PC-3 (cell line): Measurements from ENCODE around the gene ADAMTS16. TPM values are rescaled to one million over a fixed set of nuclear protein-coding genes. Genes with fewer than 3 reads are reported as not detected.

Source experiments
- ATAC-seq: fragments of 200-7000 bp; cut with Tn5 transposase; 2 replicates; pipeline ENCODE4 v1.9.1; 2020; ENCODE audit warnings: mild to moderate bottlenecking, moderate library complexity
- BruUV-seq: library from RNA; stranded (reverse); fragments of 400-500 nt; replicated peaks from 2 replicates; lab custom pipeline; 2021; lab: Mats Ljungman, UMichigan
- CTCF ChIA-PET: fragments of 300-600 bp; sonication (Branson Sonifier 250); formaldehyde crosslinking; loops from one replicate; lab custom pipeline; 2022; ENCODE audit warnings: antibody characterized with exemption; lab: Charles Lee
- POLR2A ChIA-PET: fragments of 300-600 bp; sonication (Branson Sonifier 250); formaldehyde crosslinking; loops from one replicate; lab custom pipeline; 2022; ENCODE audit warnings: antibody characterized with exemption; ENCODE audit not compliant: unreplicated experiment; lab: Charles Lee
- DNase-seq: peaks from one replicate; pipeline ENCODE4 v3.0.0-alpha.2; 2015
- H2AFZ ChIP-seq: fragments of 300-600 bp; sonication (generic); 2 replicates; pipeline ENCODE4 v1.6.0; 2016; ENCODE audit warnings: antibody characterized with exemption, low read length
- H3F3A ChIP-seq: fragments of 300-600 bp; sonication (generic); one replicate; pipeline ENCODE4 v1.6.0; 2017; ENCODE audit warnings: antibody characterized with exemption, low read length, control low read depth, mild to moderate bottlenecking; ENCODE audit not compliant: unreplicated experiment
- H3K27ac ChIP-seq: fragments of 300-600 bp; sonication (generic); 2 replicates; pipeline ENCODE4 v1.5.1; 2016; ENCODE audit warnings: mild to moderate bottlenecking, low read length
- H3K27me3 ChIP-seq: fragments of 300-600 bp; sonication (generic); 2 replicates; pipeline ENCODE4 v1.6.1; 2016; ENCODE audit warnings: low read length, mixed read lengths
- H3K36me3 ChIP-seq: fragments of 300-600 bp; sonication (generic); 2 replicates; pipeline ENCODE4 v1.6.1; 2016; ENCODE audit warnings: low read depth, mixed run types, low read length, mixed read lengths
- H3K4me1 ChIP-seq: fragments of 300-600 bp; sonication (generic); 2 replicates; pipeline ENCODE4 v1.5.1; 2016; ENCODE audit warnings: low read length; ENCODE audit not compliant: insufficient read depth
- H3K4me2 ChIP-seq: fragments of 300-600 bp; sonication (generic); 2 replicates; pipeline ENCODE4 v1.6.0; 2016; ENCODE audit warnings: low read length
- H3K4me3 ChIP-seq: fragments of 300-600 bp; sonication (generic); 2 replicates; pipeline ENCODE4 v1.5.1; 2016; ENCODE audit warnings: mild to moderate bottlenecking, low read length, mixed read lengths
- H3K79me2 ChIP-seq: fragments of 300-600 bp; sonication (generic); 2 replicates; pipeline ENCODE4 v1.6.1; 2017; ENCODE audit warnings: low read length, mixed read lengths
- H3K9ac ChIP-seq: fragments of 300-600 bp; sonication (generic); 2 replicates; pipeline ENCODE4 v1.6.0; 2016; ENCODE audit warnings: mild to moderate bottlenecking, low read length
- H3K9me2 ChIP-seq: fragments of 300-600 bp; sonication (generic); replicated peaks from 2 replicates; pipeline ENCODE4 v1.6.1; 2016; ENCODE audit warnings: mixed run types, low read length, mixed read lengths
- H3K9me3 ChIP-seq: fragments of 300-600 bp; sonication (generic); 2 replicates; pipeline ENCODE4 v1.6.1; 2016; ENCODE audit warnings: low read length, mixed read lengths
- H4K20me1 ChIP-seq: fragments of 300-600 bp; sonication (generic); 2 replicates; pipeline ENCODE4 v1.6.1; 2016; ENCODE audit warnings: low read length, mixed read lengths
- CTCF ChIP-seq: fragments of 300-600 bp; sonication (generic); conservative IDR thresholded peaks from 2 replicates; pipeline ENCODE4 v1.5.1; 2017; ENCODE audit warnings: antibody characterized with exemption, low read depth, mild to moderate bottlenecking, low read length
- EZH2 ChIP-seq: fragments of 300-600 bp; sonication (generic); IDR thresholded peaks from one replicate; pipeline ENCODE4 v1.6.1; 2017; ENCODE audit warnings: antibody characterized with exemption, mild to moderate bottlenecking, low read length; ENCODE audit not compliant: unreplicated experiment
- EZH2phosphoT487 ChIP-seq: fragments of 300-600 bp; sonication (generic); IDR thresholded peaks from 2 replicates; pipeline ENCODE4 v1.6.1; 2018; ENCODE audit warnings: mild to moderate bottlenecking, antibody characterized with exemption, low read length, borderline replicate concordance
- intact Hi-C: fragments of 100-400 bp; cut with micrococcal nuclease; formaldehyde crosslinking; loops from 2 replicates; pipeline ENCODE4 v1.9.0; 2023
- total RNA-seq: library from RNA; depleted of rRNA; stranded (reverse); fragments of >200 nt; gene quantifications from 2 replicates; pipeline ENCODE4 v1.2.3, GENCODE V29; 2014

Gene ADAMTS16
- total RNA-seq, 1 experiment from 2014 or later: 1.7 TPM

GRCh38 chr5:5252106-5252505, 112.0 kb downstream of the ADAMTS16 start:
- H3K27ac ChIP-seq: no peak overlapping the region
- H4K20me1 ChIP-seq: no peaks in the 10 kb centered on the region
- no peaks in the 10 kb centered on the region for H3K9me2 ChIP-seq
- H3K27me3 ChIP-seq: no peaks in the 10 kb centered on the region
- POLR2A ChIA-PET: no interaction called here
- H2AFZ ChIP-seq: no peak overlapping the region
- DNase-seq (no peak), ATAC-seq (no peak)
- CTCF ChIA-PET: no interaction called here
- no peak overlapping the region for H3K9ac ChIP-seq
- H3K4me3 ChIP-seq: no peak overlapping the region
- peaks cover 8% of the 10 kb centered on the region; the same call in 1 of the 2 replicates for H3K9me3 ChIP-seq
- H3K4me1 ChIP-seq: no peaks in the 10 kb centered on the region
- no peak overlapping the region for H3K4me2 ChIP-seq
- intact Hi-C loops: no loop called here
- TF ChIP-seq CTCF (no peak), EZH2phosphoT487 (no peak), EZH2 (no peak)
- no peaks in the 10 kb centered on the region for H3F3A ChIP-seq
- H3K79me2 ChIP-seq: no peaks in the 10 kb centered on the region
- 0 out of 2 replicates have a peak, but pooled peaks cover 4% of the 10 kb centered on the region for H3K36me3 ChIP-seq
- BruUV-seq: no TSS peak

DNA sequence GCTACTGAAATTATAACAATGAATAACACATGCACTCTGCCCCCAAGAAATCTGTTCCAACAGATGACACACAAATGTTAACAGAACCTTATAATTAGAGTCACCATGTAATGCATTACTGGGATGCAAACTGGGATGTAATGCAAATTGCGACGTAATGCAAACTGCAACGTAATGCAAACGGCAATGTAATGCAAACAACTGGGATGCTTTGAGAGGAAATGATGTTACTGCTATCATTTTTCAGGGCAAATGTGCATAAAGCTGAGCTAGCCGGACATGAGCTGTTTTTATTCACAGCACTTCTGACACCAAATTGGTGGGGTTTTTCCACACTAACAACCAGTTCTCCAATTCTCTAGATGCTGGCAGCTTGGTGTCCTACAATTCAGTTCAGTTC, 117.2 kb downstream of the ADAMTS16 start:
- intact Hi-C loops: no loop called here
- Histone ChIP-seq H3K36me3 (0 out of 2 replicates have a peak, but pooled peaks cover 4% of the 10 kb centered on the region), H3K9ac (no peak overlapping the region), H3K4me3 (no peak overlapping the region), H3K27ac (no peak overlapping the region), H3F3A (no peaks in the 10 kb centered on the region), H2AFZ (no peak overlapping the region), H3K27me3 (0 out of 2 replicates have a peak, but pooled peaks cover 3% of the 10 kb centered on the region), H3K4me2 (no peak overlapping the region), H3K9me2 (no peaks in the 10 kb centered on the region), H3K9me3 (peaks cover 8% of the 10 kb centered on the region; the same call in 1 of the 2 replicates), H4K20me1 (no peaks in the 10 kb centered on the region), H3K4me1 (no peaks in the 10 kb centered on the region), H3K79me2 (no peaks in the 10 kb centered on the region)
- no peak for DNase-seq
- no peak for ATAC-seq
- CTCF ChIA-PET: no interaction called here
- no TSS peak for BruUV-seq
- TF ChIP-seq CTCF (no peak), EZH2 (no peak), EZH2phosphoT487 (no peak)
- POLR2A ChIA-PET: no interaction called here

DNA sequence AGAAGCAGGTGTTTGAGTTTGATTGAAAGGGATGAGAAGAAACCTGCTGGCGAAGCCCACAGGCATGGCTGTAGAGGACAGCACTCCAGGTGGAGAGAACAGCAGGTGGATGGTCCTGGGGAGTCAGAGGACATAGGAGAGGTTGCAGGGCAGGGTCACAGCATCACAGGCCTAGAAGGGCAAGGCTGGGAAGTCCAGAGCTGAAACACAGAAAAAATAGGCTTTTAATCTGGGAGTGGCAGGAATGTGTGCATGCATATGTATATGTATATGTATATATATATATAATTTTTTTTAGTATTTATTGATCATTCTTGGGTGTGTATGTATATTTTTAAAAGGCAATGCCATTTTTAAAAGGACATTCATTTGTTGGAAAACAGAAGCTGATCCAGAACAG, 118.4 kb downstream of the ADAMTS16 start:
- BruUV-seq: no TSS peak
- Histone ChIP-seq H3K4me3 (no peak overlapping the region), H4K20me1 (no peaks in the 10 kb centered on the region), H3K36me3 (0 out of 2 replicates have a peak, but pooled peaks cover 4% of the 10 kb centered on the region), H3K4me2 (no peak overlapping the region), H3K4me1 (no peaks in the 10 kb centered on the region), H3K79me2 (no peaks in the 10 kb centered on the region), H3K9ac (no peak overlapping the region), H3K9me3 (peaks cover 8% of the 10 kb centered on the region; the same call in 1 of the 2 replicates), H3F3A (no peaks in the 10 kb centered on the region), H3K9me2 (no peaks in the 10 kb centered on the region), H3K27me3 (0 out of 2 replicates have a peak, but pooled peaks cover 3% of the 10 kb centered on the region), H3K27ac (no peak overlapping the region), H2AFZ (no peak overlapping the region)
- TF ChIP-seq CTCF: no peak
- no peak for TF ChIP-seq EZH2
- DNase-seq (no peak), ATAC-seq (no peak)
- intact Hi-C loops: no loop called here
- ChIA-PET CTCF (no interaction called here), POLR2A (no interaction called here)
